Endothelial cell of umbilical vein (primary cell): ENCODE data around the gene LMF2. TPM values are rescaled to one million over a fixed set of nuclear protein-coding genes. Genes with fewer than 3 reads are reported as not detected.

ENCODE experiments used
- BruUV-seq: library from RNA; stranded (reverse); fragments of 400-500 nt; replicated peaks from 2 replicates; lab custom pipeline; 2021; lab: Mats Ljungman, UMichigan
- CTCF ChIA-PET: fragments of 300-600, 350-600 bp; sonication (Branson Sonifier 250); formaldehyde crosslinking; loops from one replicate; lab custom pipeline; 2021; ENCODE audit warnings: antibody characterized with exemption, inconsistent platforms; lab: Charles Lee
- POLR2A ChIA-PET: fragments of 300-600, 350-600 bp; sonication (Branson Sonifier 250); formaldehyde crosslinking; loops from one replicate; lab custom pipeline; 2021; ENCODE audit warnings: antibody characterized with exemption, inconsistent platforms; lab: Charles Lee
- DNase-seq: peaks from one replicate; pipeline ENCODE4 v3.0.0-alpha.2; 2011; ENCODE audit warnings: low read depth, low spot score
- FAIRE-seq: peaks from 2 replicates; lab custom pipeline; 2011; peaks lifted over from hg19 to GRCh38; lab: Jason Lieb, UNC
- H2AFZ ChIP-seq: 2 replicates; pipeline ENCODE4 v1.6.0; 2012; ENCODE audit warnings: low read depth, low read length, control low read depth, inconsistent platforms
- H3K27ac ChIP-seq: 2 replicates; pipeline ENCODE4 v1.5.1; 2011; ENCODE audit warnings: low read depth, mild to moderate bottlenecking, control low read depth, low read length, moderate library complexity; ENCODE audit not compliant: insufficient read depth
- H3K27me3 ChIP-seq, 2 experiments: 2 replicates each; pipeline versions ENCODE4 v1.6.0 to v1.6.1; 2011; ENCODE audit warnings: low read length in 2 of 2, mixed read lengths in 1 of 2; ENCODE audit not compliant: control insufficient read depth in 2 of 2, insufficient read depth in 2 of 2
- H3K36me3 ChIP-seq, 2 experiments: 2 replicates in 1 of 2; 3 replicates in 1 of 2; pipeline ENCODE4 v1.5.1; 2011; ENCODE audit warnings: low read length in 2 of 2, mild to moderate bottlenecking in 1 of 2, moderate library complexity in 1 of 2; ENCODE audit not compliant: control insufficient read depth in 2 of 2, insufficient read depth in 2 of 2; ENCODE audit errors: extremely low read depth in 1 of 2
- H3K4me1 ChIP-seq: 3 replicates; pipeline ENCODE4 v1.5.1; 2011; ENCODE audit warnings: mild to moderate bottlenecking, low read length; ENCODE audit not compliant: control insufficient read depth, insufficient read depth; ENCODE audit errors: extremely low read depth
- H3K4me2 ChIP-seq: 2 replicates; pipeline ENCODE4 v1.6.1; 2011; ENCODE audit warnings: low read length, control low read depth, mixed read lengths; ENCODE audit not compliant: insufficient read depth
- H3K4me3 ChIP-seq, 3 experiments: fragments of 200-600 bp in 1 of 3; sonication (generic), shearing (Covaris generic) in 1 of 3; replicated peaks in 1 of 3; 2 replicates each; pipeline ENCODE4 v1.5.1; 2011 to 2016; ENCODE audit warnings: control low read depth in 3 of 3, low read length in 3 of 3, mild to moderate bottlenecking in 2 of 3, inconsistent platforms in 1 of 3, low read depth in 1 of 3, moderate library complexity in 1 of 3; ENCODE audit not compliant: insufficient read depth in 1 of 3
- H3K79me2 ChIP-seq: 2 replicates; pipeline ENCODE4 v1.6.0; 2012; ENCODE audit warnings: low read length, inconsistent platforms; ENCODE audit not compliant: control insufficient read depth, insufficient read depth
- H3K9ac ChIP-seq: replicated peaks from 2 replicates; pipeline ENCODE3; 2011; ENCODE audit warnings: low read length, control low read depth; ENCODE audit not compliant: insufficient read depth; ENCODE audit errors: extremely low read depth
- H3K9me1 ChIP-seq: replicated peaks from 3 replicates; pipeline ENCODE4 v1.6.0; 2011; ENCODE audit warnings: mild to moderate bottlenecking, low read length; ENCODE audit not compliant: control insufficient read depth, insufficient read depth; ENCODE audit errors: extremely low read depth
- H3K9me3 ChIP-seq: replicated peaks from 2 replicates; pipeline ENCODE4 v1.5.1; 2012; ENCODE audit warnings: low read length, inconsistent platforms; ENCODE audit not compliant: control insufficient read depth, insufficient read depth
- H4K20me1 ChIP-seq: replicated peaks from 2 replicates; pipeline ENCODE3; 2011; ENCODE audit warnings: mild to moderate bottlenecking, low read length; ENCODE audit not compliant: control insufficient read depth, insufficient read depth; ENCODE audit errors: extremely low read depth
- EZH2 ChIP-seq: IDR thresholded peaks from 2 replicates; pipeline ENCODE4 v1.6.1; 2012; ENCODE audit warnings: borderline replicate concordance, low read depth, mild to moderate bottlenecking, moderate library complexity, low read length, inconsistent platforms; ENCODE audit not compliant: severe bottlenecking
- FOS ChIP-seq: IDR thresholded peaks from 2 replicates; pipeline ENCODE4 v1.6.1; 2011; ENCODE audit warnings: mild to moderate bottlenecking, low read length, moderate library complexity, borderline replicate concordance; ENCODE audit not compliant: insufficient read depth
- GATA2 ChIP-seq: IDR thresholded peaks from 2 replicates; pipeline ENCODE4 v1.7.0; 2011; ENCODE audit warnings: low read depth, mild to moderate bottlenecking, moderate library complexity, mixed read lengths, low read length; ENCODE audit not compliant: insufficient read length, insufficient read depth
- MAX ChIP-seq: IDR thresholded peaks from 2 replicates; pipeline ENCODE4 v1.6.1; 2011; ENCODE audit not compliant: insufficient read depth, insufficient read length
- dilution Hi-C: fragments of 300-500 bp; cut with MboI; formaldehyde crosslinking; loops from one replicate; pipeline ENCODE4 v1.15.0; 2019; ENCODE audit warnings: low sequenced_read_pairs; ENCODE audit not compliant: extremely low pct_ligation_motif_present
- intact Hi-C: fragments of 100-400 bp; cut with micrococcal nuclease; formaldehyde crosslinking; loops from one replicate; pipeline ENCODE4 v1.10.0; 2022
- polyA plus RNA-seq, 4 experiments: library from polyadenylated mRNA; depleted of rRNA in 3 of 4; stranded (reverse) in 3 of 4; unstranded in 1 of 4; fragments of >200 nt; gene quantifications; 2 replicates each; pipeline versions ENCODE4 v1.2.1 to v1.2.3, GENCODE V29; 2011 to 2012; ENCODE audit warnings: missing spikeins in 1 of 4
- total RNA-seq: library from RNA; stranded (reverse); gene quantifications from 2 replicates; pipeline ENCODE4 v1.2.3, GENCODE V29; 2021

Gene LMF2
- total and polyA plus RNA-seq, 2 donors (not counting 3 experiments of a cell fraction or from before 2014, with no cell fraction given): 89.7 to 112 TPM

GRCh38 chr22:50548040-50548920, 40.8 kb upstream of the LMF2 start:
- Histone ChIP-seq H4K20me1 (no peaks in the 10 kb centered on the region), H2AFZ (no peak overlapping the region), H3K9ac (no peak overlapping the region), H3K79me2 (no peaks in the 10 kb centered on the region), H3K4me3 (no peak overlapping the region), H3K27ac (no peak overlapping the region), H3K36me3 (no peaks in the 10 kb centered on the region), H3K9me1 (no peaks in the 10 kb centered on the region), H3K4me2 (no peak overlapping the region), H3K4me1 (no peaks in the 10 kb centered on the region), H3K27me3 (peaks cover 27 to 43% of the 10 kb centered on the region in 2 experiments), H3K9me3 (no peaks in the 10 kb centered on the region)
- intact Hi-C loops (no loop called here), dilution Hi-C loops (no loop called here)
- FAIRE-seq: no peak
- TF ChIP-seq EZH2 (peak; percentile 78), GATA2 (no peak)
- no peak for DNase-seq
- CTCF ChIA-PET: interaction anchor here (0.7 to 2.3 kb wide), 4 partner anchors 12 to 71 kb away, joined by 3 to 9 read pairs (median 4); partner anchors contain the start of genes SCO2 and SYCE3
- BruUV-seq: no TSS peak
- POLR2A ChIA-PET: interaction anchor here (0.7 kb wide), 1 partner anchor 24 kb away, joined by 4 read pairs; no protein-coding TSS in a partner anchor

- CTCF ChIA-PET: interaction anchor here (0.8 to 2.3 kb wide), 5 partner anchors 13 to 73 kb away, joined by 3 to 9 read pairs (median 4); partner anchors contain the start of genes SCO2 and SYCE3
These were observed 39.9 kb upstream of the LMF2 start for GRCh38 chr22:50547263-50547985.

More at GRCh38 chr22:50547263-50547985, 39.9 kb upstream of the LMF2 start:
- POLR2A ChIA-PET: interaction anchor here (0.7 kb wide), 1 partner anchor 23 kb away, joined by 4 read pairs; no protein-coding TSS in a partner anchor
- Histone ChIP-seq H3K4me2 (no peak overlapping the region), H3K9me3 (no peaks in the 10 kb centered on the region), H4K20me1 (no peaks in the 10 kb centered on the region), H3K36me3 (no peaks in the 10 kb centered on the region), H3K4me3 (no peak overlapping the region), H2AFZ (no peak overlapping the region), H3K4me1 (no peaks in the 10 kb centered on the region), H3K79me2 (no peaks in the 10 kb centered on the region), H3K27ac (no peak overlapping the region), H3K9ac (no peak overlapping the region), H3K9me1 (no peaks in the 10 kb centered on the region), H3K27me3 (peaks cover 27 to 43% of the 10 kb centered on the region in 2 experiments)
- TF ChIP-seq EZH2: peak; percentile 84
- no peak for TF ChIP-seq MAX
- no peak for TF ChIP-seq FOS
- DNase-seq: no peak
- intact Hi-C loops: no loop called here
- dilution Hi-C loops: no loop called here
- no TSS peak for BruUV-seq
- FAIRE-seq: no peak
